Spleen (tissue), 7 donors: ENCODE measurements around the gene RS1.

Source experiments
- POLR2A ChIP-seq, 3 donors: fragments of 450-650 bp; IDR thresholded peaks; one replicate each; pipeline ENCODE4 v1.5.1; 2017; ENCODE audit warnings: antibody characterized with exemption in 3 of 3, mild to moderate bottlenecking in 1 of 3
- POLR2AphosphoS5 ChIP-seq, 3 donors: sonication (generic); formaldehyde crosslinking; IDR thresholded peaks; one replicate each; pipeline ENCODE4 v1.5.1; 2017; ENCODE audit warnings: antibody characterized with exemption in 3 of 3
- TF ChIP-seq, protein P1 (sequence below), 11 experiments: fragments of 200-600 bp in 7 of 11; fragments of 450-650 bp in 4 of 11; sonication (generic) in 4 of 11; IDR thresholded peaks in 8 of 11; conservative IDR thresholded peaks in 3 of 11; 1 replicate in 7 of 11; 2 replicates in 4 of 11; pipeline versions ENCODE4 v1.4.0 to v1.8.0; 2016 to 2021; ENCODE audit warnings: antibody characterized with exemption in 11 of 11, inconsistent platforms in 4 of 11, mild to moderate bottlenecking in 1 of 11
- donor health status: DM: no; HTN: no; CAD: no; lungs with moderate emphysema.
- donor health status: DM: no; HTN: no; CAD: no.
- donor health status: DM: no; HTN: no; CAD: no.

DNA sequence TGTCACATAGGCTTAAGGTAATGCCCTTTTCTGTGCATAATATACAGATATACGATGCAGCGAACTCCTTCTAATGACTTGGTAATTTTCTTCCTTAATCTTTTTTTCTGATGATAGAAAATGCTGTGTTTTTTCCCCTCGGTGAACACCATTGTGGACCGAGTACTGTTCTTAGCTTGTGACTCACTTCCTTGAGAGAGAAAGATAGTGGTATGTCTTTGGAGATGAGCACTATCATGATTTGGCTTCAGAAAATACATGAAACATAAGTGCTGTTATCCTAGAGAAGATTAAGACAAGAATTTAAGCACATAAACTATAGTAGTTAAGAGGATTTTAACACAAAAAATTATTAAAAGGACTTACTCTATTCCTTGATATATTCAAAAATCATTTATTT is 63.9 kb downstream of the RS1 start:
- TF ChIP-seq POLR2AphosphoS5 (IDR thresholded peaks at IDR 0.05): no peak
- TF ChIP-seq POLR2A (IDR thresholded peaks at IDR 0.05): no peak
- TF ChIP-seq, protein P1, sequence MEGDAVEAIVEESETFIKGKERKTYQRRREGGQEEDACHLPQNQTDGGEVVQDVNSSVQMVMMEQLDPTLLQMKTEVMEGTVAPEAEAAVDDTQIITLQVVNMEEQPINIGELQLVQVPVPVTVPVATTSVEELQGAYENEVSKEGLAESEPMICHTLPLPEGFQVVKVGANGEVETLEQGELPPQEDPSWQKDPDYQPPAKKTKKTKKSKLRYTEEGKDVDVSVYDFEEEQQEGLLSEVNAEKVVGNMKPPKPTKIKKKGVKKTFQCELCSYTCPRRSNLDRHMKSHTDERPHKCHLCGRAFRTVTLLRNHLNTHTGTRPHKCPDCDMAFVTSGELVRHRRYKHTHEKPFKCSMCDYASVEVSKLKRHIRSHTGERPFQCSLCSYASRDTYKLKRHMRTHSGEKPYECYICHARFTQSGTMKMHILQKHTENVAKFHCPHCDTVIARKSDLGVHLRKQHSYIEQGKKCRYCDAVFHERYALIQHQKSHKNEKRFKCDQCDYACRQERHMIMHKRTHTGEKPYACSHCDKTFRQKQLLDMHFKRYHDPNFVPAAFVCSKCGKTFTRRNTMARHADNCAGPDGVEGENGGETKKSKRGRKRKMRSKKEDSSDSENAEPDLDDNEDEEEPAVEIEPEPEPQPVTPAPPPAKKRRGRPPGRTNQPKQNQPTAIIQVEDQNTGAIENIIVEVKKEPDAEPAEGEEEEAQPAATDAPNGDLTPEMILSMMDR (IDR thresholded peaks at IDR 0.05 in 8 of 11, conservative IDR thresholded peaks at IDR 0.05 in 3 of 11): no peak
